HPDE6-E6E7 (cell line): ENCODE results near the gene ELANE.
"Not testable (repeated sequence)": the region's sequence is repeated elsewhere in the genome, so short reads cannot be mapped to it uniquely, and the experiment has no call there.

ENCODE experiments used
- DNase-seq: peaks from one replicate; pipeline ENCODE4 v3.0.0; 2011; ENCODE audit warnings: missing footprints; ENCODE audit errors: extremely low spot score

ELANE gene

DNA sequence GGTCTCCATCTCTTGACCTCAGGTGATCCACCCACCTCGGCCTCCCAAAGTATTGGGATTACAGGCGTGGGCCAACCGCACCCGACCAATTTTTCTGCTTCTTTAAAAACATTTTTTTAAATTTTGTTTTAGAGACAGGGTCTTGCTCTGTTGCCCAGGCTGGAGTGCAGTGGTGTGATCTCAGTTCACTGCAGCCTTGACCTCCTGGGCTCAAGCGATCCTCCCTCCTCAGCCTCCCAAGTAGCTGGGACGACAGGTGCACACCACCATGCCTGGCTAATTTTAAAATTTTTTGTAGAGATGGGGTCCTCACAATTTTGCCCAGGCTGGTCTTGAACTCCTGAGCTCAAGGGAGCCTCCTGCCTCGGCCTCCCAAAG lies 9.3 kb upstream of the ELANE start:
- DNase-seq = not testable (repeated sequence)

DNA sequence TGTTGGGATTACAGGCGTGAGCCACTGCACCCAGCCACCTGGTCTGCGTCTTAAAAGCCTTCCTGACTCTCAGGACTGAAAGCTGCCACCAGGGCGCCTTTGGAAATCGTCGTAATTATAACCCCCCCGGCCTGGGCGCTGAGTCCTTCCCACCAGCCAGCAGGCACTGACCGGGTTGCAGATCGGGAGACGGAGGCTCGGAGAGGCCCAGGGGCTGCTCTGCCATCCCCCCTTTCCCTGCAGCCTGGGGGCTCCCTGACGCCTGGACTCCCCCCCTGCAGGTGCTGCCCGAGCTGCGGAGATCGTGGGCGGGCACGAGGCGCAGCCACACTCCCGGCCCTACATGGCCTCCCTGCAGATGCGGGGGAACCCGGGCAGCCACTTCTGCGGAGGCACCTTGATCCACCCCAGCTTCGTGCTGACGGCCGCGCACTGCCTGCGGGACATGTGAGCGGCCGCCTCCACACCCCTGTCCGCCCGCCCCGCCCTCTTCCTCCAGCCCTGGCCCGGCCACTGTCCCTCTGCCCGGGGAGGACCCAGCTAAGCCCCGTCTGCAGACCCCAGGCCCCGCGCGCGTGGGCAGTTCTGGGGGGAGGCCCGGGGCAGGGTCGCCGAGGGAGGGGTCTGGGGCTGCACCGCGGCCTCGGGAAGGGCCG lies 8.8 kb upstream of the ELANE start:
- no peak for DNase-seq

- DNase-seq = no peak
Observed at GRCh38 chr19:843836-844545, 8.1 kb upstream of the ELANE start.

DNA sequence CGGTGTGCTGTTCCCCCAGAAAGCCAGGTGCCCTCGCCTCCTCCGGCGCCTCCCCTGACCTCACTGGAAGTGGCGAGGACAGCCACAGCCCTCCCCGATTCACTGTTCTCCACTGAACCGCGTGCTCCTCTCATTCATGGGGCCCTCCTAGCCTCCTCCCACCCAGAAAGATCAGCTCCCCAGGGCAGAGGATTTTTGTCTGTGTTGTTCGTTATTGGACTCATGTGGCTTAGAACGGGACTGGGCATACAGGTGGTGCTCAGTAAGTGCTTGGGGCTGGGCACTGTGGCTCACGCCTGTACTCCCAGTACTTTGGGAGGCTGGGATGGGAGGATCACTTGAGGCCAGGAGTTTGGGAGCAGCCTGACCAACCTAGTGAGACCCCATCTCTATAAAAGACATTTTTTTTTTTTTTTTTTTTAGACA lies 7.5 kb upstream of the ELANE start:
- no peak for DNase-seq

DNA sequence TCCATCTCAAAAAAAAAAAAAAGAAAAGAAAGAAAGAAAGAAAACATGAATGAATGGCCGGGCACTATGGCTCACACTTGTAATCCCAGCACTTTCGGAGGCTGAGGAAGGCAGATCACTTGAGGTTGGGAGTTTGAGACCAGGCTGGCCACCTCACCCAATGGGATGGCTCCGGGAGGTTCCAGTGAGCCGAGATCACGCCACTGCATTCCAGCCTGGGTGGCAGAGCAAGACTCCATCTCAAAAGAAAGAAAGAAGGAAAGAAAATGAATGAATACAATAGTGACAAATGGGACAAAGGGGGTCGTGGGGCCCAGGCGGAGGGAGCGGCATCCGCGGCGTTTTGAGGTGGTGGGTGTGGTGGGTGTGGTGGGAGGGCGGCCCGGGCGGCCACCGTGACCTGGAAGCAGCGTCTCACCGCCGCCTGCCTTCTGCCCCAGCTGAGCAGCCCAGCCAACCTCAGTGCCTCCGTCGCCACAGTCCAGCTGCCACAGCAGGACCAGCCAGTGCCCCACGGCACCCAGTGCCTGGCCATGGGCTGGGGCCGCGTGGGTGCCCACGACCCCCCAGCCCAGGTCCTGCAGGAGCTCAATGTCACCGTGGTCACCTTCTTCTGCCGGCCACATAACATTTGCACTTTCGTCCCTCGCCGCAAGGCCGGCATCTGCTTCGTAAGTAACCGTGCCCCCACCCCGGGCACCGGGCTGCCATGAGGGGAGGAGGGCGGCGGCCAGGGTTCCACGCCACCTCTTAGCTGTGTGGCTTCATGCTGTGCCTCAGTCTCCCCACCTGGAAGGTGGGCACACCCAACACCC lies 6.2 kb upstream of the ELANE start:
- no peak for DNase-seq

DNA sequence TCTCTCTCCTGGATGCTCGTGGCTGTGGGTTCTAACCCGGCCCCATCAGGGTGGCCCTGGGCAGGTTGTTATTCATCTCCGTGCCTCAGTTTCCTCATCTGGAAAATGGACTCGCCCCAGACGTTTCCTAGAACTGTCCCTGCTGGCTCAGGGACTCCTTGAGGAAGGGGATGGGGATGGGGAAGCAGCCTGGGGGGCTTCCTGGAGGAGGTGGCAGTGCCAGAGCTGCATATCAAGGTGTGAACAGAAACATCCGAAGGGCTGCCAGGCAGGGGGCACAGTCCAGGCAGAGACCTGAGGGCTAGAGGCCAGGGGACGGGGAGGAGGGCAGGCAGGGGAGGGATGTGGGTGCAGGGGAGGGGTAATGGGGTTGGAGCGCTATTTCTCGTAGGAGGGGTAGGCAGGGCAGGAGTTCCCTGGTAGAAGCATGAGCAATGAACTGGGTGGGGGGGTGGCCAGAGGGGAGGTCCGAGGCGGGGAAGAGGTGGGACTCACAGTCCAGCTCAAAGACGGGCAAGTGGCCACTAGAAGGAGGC lies 3.6 kb upstream of the ELANE start:
- DNase-seq = no peak

DNA sequence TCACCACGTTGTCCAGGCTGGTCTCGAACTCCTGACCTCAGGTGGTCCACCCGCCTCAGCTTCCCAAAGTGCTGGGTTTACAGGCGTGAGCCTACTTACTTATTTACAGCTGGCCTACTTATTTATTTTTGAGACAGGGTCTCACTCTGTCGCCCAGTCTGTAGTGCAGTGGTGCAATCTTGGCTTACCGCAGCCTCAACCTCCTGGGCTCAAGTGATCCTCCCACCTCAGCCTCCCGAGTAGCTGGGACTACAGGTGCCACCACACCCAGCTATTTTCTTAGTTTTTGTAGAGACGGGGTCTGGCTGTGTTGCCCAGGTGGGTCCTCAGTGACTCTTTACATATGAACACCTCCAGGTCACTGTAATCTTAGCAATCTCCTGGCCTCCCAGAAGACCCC lies 2.9 kb upstream of the ELANE start:
- DNase-seq = not testable (repeated sequence)

GRCh38 chr19:850221-850978 lies 1.7 kb upstream of the ELANE start:
- DNase-seq = no peak

DNA sequence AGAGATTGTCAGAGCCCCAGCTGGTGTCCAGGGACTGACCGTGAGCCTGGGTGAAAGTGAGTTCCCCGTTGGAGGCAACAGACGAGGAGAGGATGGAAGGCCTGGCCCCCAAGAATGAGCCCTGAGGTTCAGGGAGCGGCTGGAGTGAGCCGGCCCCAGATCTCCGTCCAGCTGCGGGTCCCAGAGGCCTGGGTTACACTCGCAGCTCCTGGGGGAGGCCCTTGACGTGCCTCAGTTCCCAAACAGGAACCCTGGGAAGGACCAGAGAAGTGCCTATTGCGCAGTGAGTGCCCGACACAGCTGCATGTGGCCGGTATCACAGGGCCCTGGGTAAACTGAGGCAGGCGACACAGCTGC lies 1.1 kb upstream of the ELANE start:
- DNase-seq = no peak

GRCh38 chr19:853014-853585 lies 997 bp downstream of the ELANE start:
- DNase-seq = no peak

DNA sequence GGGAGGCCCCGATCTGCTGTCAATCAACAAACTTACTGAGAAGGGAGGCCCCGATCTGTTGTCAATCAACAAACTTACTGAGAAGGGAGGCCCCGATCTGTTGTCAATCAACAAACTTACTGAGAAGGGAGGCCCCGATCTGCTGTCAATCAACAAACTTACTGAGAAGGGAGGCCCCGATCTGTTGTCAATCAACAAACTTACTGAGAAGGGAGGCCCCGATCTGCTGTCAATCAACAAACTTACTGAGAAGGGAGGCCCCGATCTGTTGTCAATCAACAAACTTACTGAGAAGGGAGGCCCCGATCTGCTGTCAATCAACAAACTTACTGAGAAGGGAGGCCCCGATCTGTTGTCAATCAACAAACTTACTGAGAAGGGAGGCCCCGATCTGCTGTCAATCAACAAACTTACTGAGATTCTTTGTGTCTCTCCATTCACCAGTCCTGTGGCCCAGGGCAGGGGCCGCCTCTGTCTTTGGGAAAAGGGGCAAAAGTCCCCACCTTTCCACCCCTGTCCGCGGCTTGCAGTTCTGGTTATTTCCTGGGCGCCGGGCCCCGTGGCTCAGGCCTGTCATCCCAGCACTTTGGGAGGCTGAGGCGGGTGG lies 1.6 kb downstream of the ELANE start:
- DNase-seq = not testable (repeated sequence)

DNA sequence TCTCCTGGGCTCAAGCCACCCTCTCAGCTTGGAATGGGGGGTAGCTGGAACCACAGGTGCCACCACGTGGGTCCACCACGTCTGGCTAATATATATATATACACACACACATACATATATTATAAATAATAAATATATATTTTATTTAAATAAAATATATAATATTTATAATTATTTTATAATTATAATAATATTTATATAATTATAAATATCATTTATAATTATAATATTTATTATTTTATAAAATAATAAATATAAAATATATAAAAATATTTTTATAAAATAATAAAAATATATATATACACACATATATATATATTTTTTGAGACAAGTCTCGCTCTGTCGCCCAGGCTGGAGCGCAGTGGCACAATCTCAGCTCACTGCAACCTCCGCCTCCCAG lies 2.4 kb downstream of the ELANE start:
- DNase-seq = no peak

DNA sequence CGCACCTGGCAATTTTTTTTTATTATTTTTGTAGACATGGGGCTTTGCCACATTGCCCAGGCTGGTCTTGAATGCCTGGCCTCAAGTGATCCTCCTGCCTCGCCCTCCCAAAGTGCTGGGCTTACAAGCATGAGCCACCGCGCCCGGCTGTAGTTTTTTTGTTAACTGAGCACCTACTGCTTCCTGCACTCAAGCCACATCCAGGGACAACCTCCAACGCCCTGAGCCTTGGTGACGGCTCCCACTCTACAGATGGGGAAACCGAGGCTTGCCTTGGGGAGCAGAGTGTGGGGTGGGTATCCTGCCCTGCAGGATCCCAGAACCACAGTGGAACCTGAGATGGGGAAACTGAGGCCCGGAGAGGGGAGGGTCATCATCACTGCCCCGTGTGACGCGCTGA lies 3.0 kb downstream of the ELANE start:
- DNase-seq = no peak

- no peak for DNase-seq
Observed at GRCh38 chr19:855566-856120, 3.5 kb downstream of the ELANE start.

DNA sequence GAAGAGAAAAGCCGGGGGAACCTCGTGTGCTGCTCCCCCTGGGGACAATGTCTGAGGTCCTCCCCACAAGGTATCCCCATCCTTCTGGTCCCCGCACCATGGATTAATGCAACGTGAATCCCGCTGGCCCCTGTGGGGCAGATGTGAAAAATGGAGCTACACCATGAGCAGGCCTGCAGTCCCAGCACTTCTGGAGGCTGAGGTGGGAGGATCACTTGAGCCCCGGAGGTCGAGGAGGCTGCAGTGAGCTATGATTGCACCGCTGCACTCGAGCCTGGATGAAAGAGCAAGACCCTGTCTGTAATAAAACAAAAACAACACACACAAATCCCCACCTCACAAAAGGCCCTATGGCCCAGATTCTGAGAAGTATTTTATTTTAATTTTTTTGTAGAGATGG lies 6.2 kb downstream of the ELANE start:
- no peak for DNase-seq

DNA sequence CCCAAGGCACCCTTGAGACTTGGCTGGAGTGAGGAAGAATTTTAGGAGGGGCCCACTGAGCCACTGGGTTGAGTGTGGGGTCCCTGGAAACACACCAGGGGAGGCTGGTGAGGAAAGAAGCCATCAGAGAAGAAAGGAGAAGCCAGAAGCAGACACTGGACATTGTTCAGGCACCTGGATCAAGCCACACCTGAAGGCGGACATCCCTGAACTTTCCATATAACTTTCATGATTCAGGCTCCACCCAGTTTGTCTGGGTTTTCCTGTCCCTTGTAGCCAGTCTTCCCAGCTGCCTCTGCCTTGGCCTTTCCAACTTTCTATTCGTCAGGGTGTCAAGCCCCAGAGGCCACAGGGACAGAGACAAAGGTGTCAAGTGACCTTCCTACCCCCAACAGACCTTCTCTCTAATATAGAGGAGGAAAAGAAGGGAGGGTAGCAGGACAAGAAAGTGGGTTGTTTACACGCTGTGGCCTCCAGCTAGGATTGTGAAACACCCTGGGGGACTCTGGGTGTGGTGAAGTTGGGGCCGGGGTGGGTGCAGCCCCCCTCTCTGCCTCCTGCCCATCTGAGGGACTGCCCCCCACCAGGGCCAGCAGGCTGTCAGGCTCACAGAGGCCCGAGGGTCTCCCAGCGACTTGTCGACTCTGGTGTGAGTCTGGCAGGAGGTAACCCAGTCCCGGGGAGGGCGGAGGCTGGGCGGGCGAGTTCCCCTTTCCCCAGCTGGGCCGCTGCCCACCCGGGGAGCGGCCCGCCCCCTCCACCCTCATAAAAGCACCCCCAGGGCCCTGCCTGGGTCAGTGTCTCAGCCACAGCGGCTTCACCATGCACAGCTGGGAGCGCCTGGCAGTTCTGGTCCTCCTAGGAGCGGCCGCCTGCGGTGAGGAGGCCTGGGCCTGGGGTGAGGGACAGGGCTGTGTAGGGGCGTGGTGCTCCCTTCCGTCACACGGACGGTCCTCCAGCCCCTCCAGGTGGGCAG lies 7.1 kb downstream of the ELANE start, which contains the start of gene CFD:
Gene CFD, plus strand, starts transcription at position 797 of the 976 bp plus-strand sequence. Its CDS starts 26 bp downstream, at position 823.
- no peak for DNase-seq

DNA sequence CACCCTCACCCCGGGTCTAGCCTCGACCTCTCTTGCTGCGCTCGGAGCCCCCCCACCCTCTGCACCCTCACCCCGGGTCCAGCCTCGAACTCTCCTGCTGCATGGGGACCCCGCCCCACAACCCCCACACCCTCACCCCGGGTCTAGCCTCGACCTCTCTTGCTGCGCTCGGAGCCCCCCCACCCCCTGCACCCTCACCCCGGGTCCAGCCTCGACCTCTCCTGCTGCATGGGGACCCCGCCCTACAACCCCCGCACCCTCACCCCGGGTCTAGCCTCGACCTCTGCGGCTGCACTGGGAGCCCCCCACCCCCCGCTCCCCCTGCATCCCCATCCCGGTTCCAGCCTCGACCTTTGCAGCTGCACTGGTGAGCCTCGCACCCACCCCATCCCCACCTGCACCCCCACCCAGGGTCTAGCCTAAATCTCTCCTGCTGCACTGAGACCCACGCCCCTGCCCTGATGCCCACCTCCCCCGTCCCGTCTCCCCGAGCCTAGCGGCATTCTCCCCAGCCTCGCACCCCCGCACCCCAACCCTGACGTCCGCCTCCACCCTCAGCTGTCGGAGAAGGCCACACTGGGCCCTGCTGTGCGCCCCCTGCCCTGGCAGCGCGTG lies 9.1 kb downstream of the ELANE start:
- no peak for DNase-seq

- no peak for DNase-seq
Observed at GRCh38 chr19:861756-862580, 9.9 kb downstream of the ELANE start.
